ENCODE measurements around the gene EDEM3. TPM values are rescaled to one million over a fixed set of nuclear protein-coding genes. Genes with fewer than 3 reads are reported as not detected.

EDEM3 gene
- total RNA-seq, 1 donor from 2014 or later = 29.9 TPM

DNA sequence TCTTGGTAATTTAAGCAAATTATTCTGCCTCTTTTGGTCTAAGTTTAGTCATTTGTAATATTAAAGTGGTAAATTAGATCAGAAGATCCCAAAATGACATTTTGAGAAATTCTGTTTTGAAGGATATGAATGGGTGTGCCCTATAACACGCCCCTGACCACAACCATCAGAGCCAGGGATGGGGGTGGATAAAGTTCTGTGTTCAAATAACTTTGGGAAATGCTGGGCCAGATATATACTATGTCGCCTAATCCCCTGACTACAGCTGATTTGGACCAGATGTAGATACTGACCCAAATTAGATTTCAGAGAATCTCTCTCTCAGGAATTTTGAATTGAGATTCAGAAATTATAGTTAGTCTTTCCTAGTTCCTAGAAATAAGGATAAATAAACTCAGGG, 21.2 kb upstream of the EDEM3 start:
- Mint-ChIP-seq H3K27ac (no peak overlapping the region), H3K4me1 (ENCODE audit: unreplicated experiment) (no peaks in the 10 kb centered on the region), H3K27me3 (no peaks in the 10 kb centered on the region), H3K4me3 (no peak overlapping the region), H3K36me3 (no peaks in the 10 kb centered on the region), H3K9me3 (no peaks in the 10 kb centered on the region)
- TF ChIP-seq, protein P1, sequence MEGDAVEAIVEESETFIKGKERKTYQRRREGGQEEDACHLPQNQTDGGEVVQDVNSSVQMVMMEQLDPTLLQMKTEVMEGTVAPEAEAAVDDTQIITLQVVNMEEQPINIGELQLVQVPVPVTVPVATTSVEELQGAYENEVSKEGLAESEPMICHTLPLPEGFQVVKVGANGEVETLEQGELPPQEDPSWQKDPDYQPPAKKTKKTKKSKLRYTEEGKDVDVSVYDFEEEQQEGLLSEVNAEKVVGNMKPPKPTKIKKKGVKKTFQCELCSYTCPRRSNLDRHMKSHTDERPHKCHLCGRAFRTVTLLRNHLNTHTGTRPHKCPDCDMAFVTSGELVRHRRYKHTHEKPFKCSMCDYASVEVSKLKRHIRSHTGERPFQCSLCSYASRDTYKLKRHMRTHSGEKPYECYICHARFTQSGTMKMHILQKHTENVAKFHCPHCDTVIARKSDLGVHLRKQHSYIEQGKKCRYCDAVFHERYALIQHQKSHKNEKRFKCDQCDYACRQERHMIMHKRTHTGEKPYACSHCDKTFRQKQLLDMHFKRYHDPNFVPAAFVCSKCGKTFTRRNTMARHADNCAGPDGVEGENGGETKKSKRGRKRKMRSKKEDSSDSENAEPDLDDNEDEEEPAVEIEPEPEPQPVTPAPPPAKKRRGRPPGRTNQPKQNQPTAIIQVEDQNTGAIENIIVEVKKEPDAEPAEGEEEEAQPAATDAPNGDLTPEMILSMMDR (conservative IDR thresholded peaks at IDR 0.05) = no peak
- DNase-seq (ENCODE audit: extremely low spot score, unreplicated experiment) = no peak

GRCh38 chr1:184775329-184775728, 20.7 kb upstream of the EDEM3 start:
- no peak for DNase-seq (ENCODE audit: extremely low spot score, unreplicated experiment)
- Mint-ChIP-seq H3K4me3 (no peak overlapping the region), H3K27me3 (peaks cover under 1% of the 10 kb centered on the region), H3K9me3 (no peaks in the 10 kb centered on the region), H3K4me1 (ENCODE audit: unreplicated experiment) (no peaks in the 10 kb centered on the region), H3K27ac (no peak overlapping the region), H3K36me3 (no peaks in the 10 kb centered on the region)
- TF ChIP-seq, protein P1 (conservative IDR thresholded peaks at IDR 0.05) = no peak

DNA sequence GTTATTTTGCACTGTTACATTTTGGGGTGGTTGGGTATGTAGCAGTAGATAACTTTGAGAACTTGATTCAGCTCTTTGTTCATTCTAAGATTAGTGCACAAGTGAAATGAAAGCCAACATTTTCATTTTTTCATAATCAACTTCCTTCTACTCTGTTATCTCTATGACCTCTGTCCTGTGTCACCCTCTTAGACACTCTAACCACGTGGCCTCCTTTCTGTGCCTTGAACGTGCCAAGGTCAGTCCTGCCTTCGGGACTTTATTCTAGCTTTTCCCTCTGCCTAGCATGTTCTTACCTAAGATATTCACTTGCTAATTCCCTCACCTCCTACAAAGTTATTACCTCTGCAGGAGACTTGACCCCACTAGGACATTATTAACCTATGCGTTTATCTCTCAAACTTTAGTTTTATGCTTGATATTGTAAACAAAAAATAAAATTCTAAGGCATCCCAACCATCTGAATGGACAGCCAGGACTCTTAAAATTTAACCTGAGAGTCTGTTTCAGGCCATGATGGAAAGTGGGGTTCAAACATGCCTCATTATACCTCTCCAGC, 19.2 kb upstream of the EDEM3 start:
- no peak for DNase-seq (ENCODE audit: extremely low spot score, unreplicated experiment)
- H3K4me3 Mint-ChIP-seq = no peak overlapping the region
- peaks cover 6% of the 10 kb centered on the region for H3K27me3 Mint-ChIP-seq
- H3K36me3 Mint-ChIP-seq = no peaks in the 10 kb centered on the region
- no peak overlapping the region for H3K27ac Mint-ChIP-seq
- H3K9me3 Mint-ChIP-seq = no peaks in the 10 kb centered on the region
- no peaks in the 10 kb centered on the region for H3K4me1 Mint-ChIP-seq (ENCODE audit: unreplicated experiment)
- TF ChIP-seq, protein P1 (conservative IDR thresholded peaks at IDR 0.05) = no peak

DNA sequence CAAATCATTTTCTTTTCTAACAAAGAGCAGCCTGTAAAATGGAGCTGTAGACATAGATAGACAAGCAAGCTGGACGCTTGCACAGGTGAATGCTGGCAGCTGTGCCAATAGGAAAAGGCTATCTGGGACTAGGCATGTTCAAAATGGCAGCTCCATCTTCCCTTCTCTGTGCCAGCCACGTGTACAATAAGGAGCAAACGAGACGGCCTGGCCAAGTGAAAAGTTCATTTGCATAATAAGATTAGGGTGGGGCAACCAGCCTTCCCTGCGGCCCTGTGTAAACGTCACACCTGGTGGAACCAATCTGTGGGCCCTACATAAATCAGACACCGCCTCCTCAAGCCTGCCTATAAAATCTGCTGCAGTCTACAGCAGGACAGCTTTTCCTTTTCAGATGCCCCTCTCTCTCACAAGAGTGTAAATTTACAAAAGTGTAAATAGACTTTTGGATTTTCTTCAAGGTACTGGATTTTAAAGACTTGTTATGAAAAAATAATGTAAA, 16.6 kb upstream of the EDEM3 start:
- Mint-ChIP-seq H3K36me3 (no peaks in the 10 kb centered on the region), H3K4me3 (no peak overlapping the region), H3K4me1 (ENCODE audit: unreplicated experiment) (no peaks in the 10 kb centered on the region), H3K27ac (no peak overlapping the region), H3K27me3 (peaks cover 6% of the 10 kb centered on the region), H3K9me3 (no peaks in the 10 kb centered on the region)
- no peak for DNase-seq (ENCODE audit: extremely low spot score, unreplicated experiment)
- TF ChIP-seq, protein P1 (conservative IDR thresholded peaks at IDR 0.05) = no peak

GRCh38 chr1:184770181-184770979, 15.7 kb upstream of the EDEM3 start:
- Mint-ChIP-seq H3K27ac (no peak overlapping the region), H3K4me1 (ENCODE audit: unreplicated experiment) (no peaks in the 10 kb centered on the region)

More at GRCh38 chr1:184770181-184770979, 15.7 kb upstream of the EDEM3 start:
- TF ChIP-seq, protein P1 (conservative IDR thresholded peaks at IDR 0.05) = no peak
- no peaks in the 10 kb centered on the region for H3K9me3 Mint-ChIP-seq
- no peak overlapping the region for H3K4me3 Mint-ChIP-seq
- no peak for DNase-seq (ENCODE audit: extremely low spot score, unreplicated experiment)
- H3K27me3 Mint-ChIP-seq = peaks cover 6% of the 10 kb centered on the region
- H3K36me3 Mint-ChIP-seq = no peaks in the 10 kb centered on the region
